NCI-H2081 (cell line): Measurements from ENCODE around the gene MLH3.

ENCODE experiments used
- DNase-seq, 2 experiments: peaks; one replicate each; lab custom pipeline; 2025; lab: John Stamatoyannopoulos, UW

Gene MLH3

DNA sequence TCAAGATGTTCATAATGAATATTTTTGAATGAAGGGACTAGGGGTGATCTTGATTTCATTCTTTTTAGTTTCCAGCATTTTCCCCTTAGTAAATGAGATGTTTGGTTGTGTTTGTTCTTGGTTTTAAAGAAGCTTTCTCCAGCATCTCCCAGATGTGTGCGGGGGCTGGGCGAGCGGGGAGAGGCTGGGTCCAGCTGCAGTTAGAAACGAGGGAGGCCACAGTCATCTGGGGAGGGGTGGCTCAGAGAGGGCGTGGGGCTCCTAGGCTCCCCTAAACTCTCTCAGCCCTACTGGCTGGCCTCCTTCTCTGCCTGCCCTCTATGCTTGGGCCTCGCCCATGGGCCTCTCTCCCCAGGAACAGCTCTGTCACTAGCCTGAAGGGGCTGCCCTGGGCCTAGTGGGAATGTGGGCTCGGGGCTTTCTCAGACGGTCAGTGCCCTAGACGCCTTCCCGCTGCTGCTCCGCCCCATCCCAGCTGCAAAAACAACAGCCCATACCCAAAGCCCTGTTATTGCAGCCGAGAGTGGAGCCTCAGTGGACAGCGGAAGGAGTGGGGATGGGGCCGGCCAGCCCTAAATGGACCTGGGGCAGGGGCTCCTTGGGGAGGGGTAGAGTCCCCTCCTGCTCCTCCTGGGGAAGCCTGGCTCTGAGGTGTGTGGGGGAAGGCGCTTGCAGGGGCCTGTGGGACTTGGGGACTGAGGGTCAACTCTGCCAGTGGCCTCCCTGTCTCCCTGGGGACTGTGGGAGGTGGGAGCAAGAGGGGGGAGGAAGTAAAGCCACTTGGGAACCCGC is 66.8 kb downstream of the MLH3 start:
- DNase-seq = no peak

GRCh38 chr14:74983343-74983742 is 67.9 kb downstream of the MLH3 start:
- no peak for DNase-seq

GRCh38 chr14:74982661-74983060 is 68.6 kb downstream of the MLH3 start:
- DNase-seq = no peak

- DNase-seq = no peak
These were observed 69.4 kb downstream of the MLH3 start for GRCh38 chr14:74981833-74982232.

- no peak for DNase-seq
These were observed 69.8 kb downstream of the MLH3 start for GRCh38 chr14:74981462-74981782.

- peak in 1 of 2 experiments; percentile 22 for DNase-seq
These were observed 70.4 kb downstream of the MLH3 start for GRCh38 chr14:74980731-74981461.

- DNase-seq = no peak
These were observed 70.9 kb downstream of the MLH3 start for GRCh38 chr14:74980398-74980730.

- DNase-seq = no peak
These were observed 71.5 kb downstream of the MLH3 start for GRCh38 chr14:74979442-74980397.

DNA sequence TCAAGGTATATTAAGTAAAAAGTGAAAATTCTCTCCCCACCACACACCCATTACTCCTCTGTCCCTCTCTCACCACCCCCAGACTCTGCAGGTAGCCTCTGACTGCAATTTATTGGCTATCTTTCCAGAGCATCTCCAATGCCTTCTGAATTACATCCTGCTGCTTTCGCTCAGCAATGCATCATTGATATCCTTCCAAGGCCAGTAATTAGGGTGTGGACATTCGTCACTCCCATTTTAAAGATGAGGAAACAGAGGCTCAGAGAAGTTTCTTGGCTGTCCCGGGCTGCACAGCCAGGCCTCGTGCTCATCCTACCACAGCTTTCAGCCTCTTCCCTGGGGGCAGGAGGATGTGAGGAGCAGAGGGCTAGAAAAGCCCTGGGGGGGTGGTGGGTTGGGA is 72.2 kb downstream of the MLH3 start:
- no peak for DNase-seq

DNA sequence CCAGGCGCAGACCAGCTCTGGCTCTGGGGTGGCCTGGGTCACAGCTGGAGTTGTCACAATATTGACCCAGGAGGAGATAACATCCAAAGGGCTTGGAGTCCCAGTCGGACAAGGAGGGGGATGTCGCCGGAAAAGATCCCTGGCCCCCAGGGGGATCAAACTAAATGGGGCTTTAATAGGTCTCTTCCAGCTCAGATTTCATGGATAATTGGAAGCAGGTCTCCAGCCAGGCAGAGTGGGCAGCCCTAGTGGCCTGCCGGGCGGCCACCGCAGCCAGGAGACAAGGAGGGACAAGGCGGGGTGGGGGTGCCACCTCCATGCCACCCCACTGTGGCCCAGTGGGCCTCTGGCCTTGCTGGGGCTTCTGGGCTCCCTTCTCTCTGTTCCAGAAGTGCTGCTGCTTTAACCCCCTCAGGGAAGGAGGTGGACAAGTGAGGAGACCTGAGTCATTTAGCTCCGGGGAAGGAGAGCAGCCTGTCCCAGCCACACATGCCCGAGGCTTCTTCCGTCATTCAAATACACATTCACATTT is 72.8 kb downstream of the MLH3 start:
- no peak for DNase-seq

- DNase-seq = no peak
These were observed 73.3 kb downstream of the MLH3 start for GRCh38 chr14:74977901-74978385.

DNA sequence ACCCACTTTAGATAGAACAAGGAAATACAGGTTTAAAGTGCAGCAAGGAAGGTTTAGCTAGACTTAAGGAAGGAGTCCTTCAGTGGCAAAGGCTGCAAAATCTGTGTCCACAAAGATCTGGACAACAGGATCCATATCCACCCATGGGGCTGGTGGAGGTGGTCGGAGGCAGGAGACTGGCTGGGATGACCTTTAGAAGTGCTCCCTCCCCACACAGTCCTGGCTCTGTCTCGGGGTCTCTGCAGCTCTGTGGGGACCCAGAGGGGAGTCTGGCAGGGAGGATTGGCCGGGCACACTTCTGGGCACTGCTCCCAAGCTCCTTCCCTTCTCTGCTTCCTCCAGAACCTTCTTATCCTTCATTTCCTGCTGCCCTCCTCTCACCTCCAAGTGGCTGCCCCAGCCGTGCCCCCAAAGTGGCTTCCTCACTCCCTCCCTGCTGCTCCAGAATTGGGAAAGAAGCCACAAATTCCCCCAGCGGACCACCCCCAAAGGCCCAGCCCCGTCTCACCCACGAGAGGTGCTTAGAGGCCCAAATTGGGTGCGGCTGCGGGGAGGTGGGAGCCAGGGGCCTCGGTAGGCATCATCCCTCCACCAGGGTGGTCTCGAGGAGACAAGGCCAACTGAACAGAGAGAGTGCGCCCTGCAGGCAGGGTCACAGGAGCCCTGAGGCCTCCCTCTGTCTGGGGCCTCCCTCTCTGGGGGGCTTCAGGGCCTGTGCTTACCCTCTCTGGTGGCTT is 73.9 kb downstream of the MLH3 start:
- no peak for DNase-seq

DNA sequence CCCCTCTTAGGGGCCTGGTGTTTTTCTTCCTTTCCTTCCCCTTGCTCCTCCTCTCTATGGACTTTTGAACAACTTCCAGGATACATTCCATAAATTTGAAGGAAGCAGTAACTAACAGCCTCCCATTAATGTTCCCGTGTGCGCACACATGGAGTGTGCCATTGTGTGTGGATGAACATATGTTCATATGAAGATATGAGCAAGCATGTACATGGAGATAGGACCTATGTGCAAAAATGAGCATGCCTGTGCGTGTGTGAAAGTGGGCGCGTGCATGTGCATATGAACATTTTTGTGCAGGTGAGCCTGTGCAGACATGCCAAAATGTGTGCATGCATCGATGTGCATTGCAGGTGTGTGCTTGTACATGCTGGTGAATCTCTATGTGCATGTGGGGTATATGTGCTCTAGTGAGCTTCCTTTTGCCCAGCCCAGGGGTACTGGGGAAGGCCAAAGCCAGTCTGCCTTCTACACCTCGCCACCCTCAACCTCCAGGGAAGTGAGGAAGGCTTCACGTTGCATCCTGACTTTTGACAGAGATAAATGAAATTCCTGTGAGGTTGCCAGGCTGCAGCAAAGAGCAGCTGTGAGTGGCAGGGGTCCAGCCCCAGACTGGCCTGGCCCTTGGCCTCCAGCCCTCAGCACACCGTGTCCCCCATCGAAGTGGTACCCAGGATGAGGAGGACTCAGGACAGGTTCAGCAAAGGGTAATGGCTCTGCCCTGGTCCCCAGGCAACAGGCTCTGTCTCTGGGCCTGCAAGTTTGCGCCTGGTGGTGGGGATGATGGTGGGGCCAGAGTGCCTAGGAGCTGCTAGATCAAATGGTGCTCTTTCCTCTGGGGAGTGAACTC is 74.8 kb downstream of the MLH3 start:
- no peak for DNase-seq

- DNase-seq = no peak
These were observed 76.0 kb downstream of the MLH3 start for GRCh38 chr14:74975059-74975810.

GRCh38 chr14:74974364-74975058 is 76.8 kb downstream of the MLH3 start:
- DNase-seq = no peak

DNA sequence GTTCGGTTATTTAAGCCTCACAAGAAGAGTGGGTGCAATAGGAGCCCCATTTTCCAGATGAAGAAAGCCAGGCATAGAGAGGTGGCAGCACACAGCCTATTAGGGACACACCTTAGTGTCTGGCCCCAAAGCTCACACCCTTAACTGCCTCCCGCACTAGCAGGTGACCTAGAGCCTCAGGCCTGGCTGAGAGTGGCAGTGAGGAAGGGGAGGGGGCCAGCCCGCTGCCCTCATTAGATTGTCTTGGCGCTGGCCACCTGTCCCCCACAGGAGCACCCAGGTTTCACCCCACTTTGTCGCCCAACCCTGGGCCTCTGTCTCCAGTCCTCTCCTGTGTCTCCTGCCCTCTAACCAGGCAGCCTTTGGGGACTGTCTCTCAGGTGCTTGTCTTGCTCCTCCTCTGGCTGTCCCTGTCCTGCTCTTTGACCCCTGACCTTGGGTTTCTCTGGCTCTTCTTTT is 77.3 kb downstream of the MLH3 start:
- no peak for DNase-seq

DNA sequence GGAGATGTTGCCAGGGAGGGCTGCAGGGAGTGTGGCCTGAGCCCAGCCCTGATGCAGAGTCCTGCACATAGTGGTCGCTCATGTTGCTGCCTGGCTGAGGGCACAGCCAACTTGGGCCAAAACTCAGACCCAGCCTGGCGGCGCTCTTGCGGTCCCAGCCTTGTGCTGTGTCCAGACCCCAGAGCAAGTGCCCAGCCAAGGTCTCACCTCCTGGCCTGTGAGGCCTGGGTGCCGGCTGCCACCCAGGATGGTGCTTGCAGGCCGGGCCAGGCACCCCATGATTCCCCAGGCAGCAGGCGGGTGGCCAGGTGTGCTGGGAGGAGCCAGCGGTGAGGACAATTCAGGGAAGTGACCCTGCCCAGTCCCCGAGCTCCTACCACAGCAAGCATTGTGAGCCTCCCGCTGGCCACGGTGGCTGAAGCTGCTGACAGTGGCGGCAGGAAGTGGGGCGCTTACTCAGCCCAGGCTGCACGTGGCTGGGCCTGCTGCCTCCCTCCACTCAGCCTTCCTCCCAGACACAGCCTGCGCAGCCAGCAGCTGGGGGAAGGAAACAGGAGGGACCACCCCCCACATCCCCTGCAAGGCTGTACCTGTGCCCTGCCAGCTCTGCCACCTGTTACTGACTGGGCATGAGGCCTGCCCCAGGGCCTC is 78.1 kb downstream of the MLH3 start:
- no peak for DNase-seq

- no peak for DNase-seq
These were observed 82.5 kb downstream of the MLH3 start for GRCh38 chr14:74968811-74969210.
